Gastroesophageal sphincter (tissue), 3 donors: Measurements from ENCODE around the gene FGF18.

Source experiments
- CTCF ChIP-seq, 4 experiments: fragments of 200-600 bp in 2 of 4; fragments of 450-650 bp in 2 of 4; sonication (generic) in 1 of 4; IDR thresholded peaks; one replicate each; pipeline ENCODE4 v1.5.1; 2017 to 2019; ENCODE audit warnings: antibody characterized with exemption in 4 of 4, mild to moderate bottlenecking in 2 of 4, moderate library complexity in 2 of 4
- EP300 ChIP-seq: sonication (generic); formaldehyde crosslinking; IDR thresholded peaks from one replicate; pipeline ENCODE4 v1.6.1; 2017; ENCODE audit warnings: antibody characterized with exemption, mild to moderate bottlenecking
- POLR2A ChIP-seq, 2 donors: fragments of 450-650 bp; IDR thresholded peaks; one replicate each; pipeline ENCODE4 v1.6.1; 2017; ENCODE audit warnings: antibody characterized with exemption in 2 of 2, mild to moderate bottlenecking in 2 of 2, moderate library complexity in 1 of 2

GRCh38 chr5:171453988-171454387, 34.5 kb downstream of the FGF18 start:
- no peak for TF ChIP-seq CTCF (IDR thresholded peaks at IDR 0.05)
- no peak for TF ChIP-seq POLR2A (IDR thresholded peaks at IDR 0.05)
- TF ChIP-seq EP300: no peak
